ENCODE measurements around the gene TBX10. TPM values are rescaled to one million over a fixed set of nuclear protein-coding genes. Genes with fewer than 3 reads are reported as not detected.
A peak's percentile ranks its signal among the peaks of the same experiment; 100 is the strongest.

Gene TBX10
- total and polyA plus RNA-seq, 2 experiments from 2014 or later = not detected

DNA sequence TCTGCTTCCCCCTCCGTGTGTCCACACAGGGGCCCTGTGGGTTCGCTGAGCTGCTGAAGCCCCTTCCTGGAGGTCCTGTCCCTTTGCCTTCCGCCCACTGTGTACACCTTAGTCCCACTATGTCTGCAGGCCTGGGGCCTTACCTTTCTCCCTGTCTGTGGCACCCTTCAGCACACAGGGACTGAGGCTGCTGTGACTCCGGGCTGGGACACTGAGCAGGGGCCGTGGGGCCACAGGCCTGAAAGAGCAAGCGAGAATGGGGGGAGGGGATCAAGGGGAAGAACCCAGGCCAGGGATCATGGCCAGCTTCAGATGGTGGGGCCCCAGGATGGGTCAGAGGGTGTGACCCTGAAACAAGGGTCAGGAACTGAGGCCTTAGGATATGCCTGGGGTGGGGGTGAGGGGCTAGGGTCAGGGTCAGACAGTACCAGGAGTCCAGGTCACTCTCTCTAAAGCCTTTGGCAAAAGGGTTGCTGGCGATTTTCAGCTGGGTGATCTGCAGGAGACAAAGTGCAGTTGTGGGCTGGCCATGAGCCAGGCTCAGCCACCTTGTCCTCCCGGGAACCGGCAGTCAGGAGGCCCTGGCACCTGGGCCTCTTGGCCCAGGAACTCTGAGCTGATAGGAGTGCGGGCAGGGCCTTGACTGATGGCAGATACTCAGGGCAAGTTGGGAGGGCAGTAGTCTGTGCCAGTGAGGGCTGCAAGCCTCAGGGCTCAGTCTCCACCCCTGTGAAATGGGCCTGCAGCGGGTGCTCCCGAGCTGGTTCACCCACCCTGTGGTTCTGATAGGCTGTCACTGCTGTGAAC lies 7.2 kb downstream of the TBX10 start:
- in situ Hi-C loops (cut with MboI) = no loop called here
- no peak for DNase-seq
- no peaks in the 10 kb centered on the region for H3K36me3 ChIP-seq (ENCODE audit: low read depth)
- H3K4me2 ChIP-seq (ENCODE audit: unreplicated experiment) = no peak overlapping the region
- H3K79me2 ChIP-seq (ENCODE audit: insufficient read depth) = no peaks in the 10 kb centered on the region
- H3K9me2 ChIP-seq (ENCODE audit: insufficient read depth) = no peaks in the 10 kb centered on the region
- TF ChIP-seq EZH2 (IDR thresholded peaks at IDR 0.05; ENCODE audit: insufficient read depth, poor library complexity, severe bottlenecking) = no peak
- H3K27ac ChIP-seq = no peak overlapping the region
- H3K4me3 ChIP-seq = no peak overlapping the region
- no peaks in the 10 kb centered on the region for H4K20me1 ChIP-seq (ENCODE audit: insufficient read depth)
- no peaks in the 10 kb centered on the region for H3F3A ChIP-seq (ENCODE audit: insufficient read depth)
- H3K4me1 ChIP-seq (ENCODE audit: insufficient read depth) = no peaks in the 10 kb centered on the region
- no peaks in the 10 kb centered on the region for H3K9me3 ChIP-seq (ENCODE audit: low read depth)
- H3K9ac ChIP-seq = no peak overlapping the region
- 79 to 81% methylated on average over 12 of the region's 12 CpGs for WGBS, 2 experiments (ENCODE audit: low coverage in 1 of 2, low lambda C conversion rate in 2 of 2, missing lambda C conversion rate in 2 of 2)
- no peak overlapping the region for H2AFZ ChIP-seq
- H3K27me3 ChIP-seq (replicated peaks; ENCODE audit: insufficient read depth) = no peaks in the 10 kb centered on the region

DNA sequence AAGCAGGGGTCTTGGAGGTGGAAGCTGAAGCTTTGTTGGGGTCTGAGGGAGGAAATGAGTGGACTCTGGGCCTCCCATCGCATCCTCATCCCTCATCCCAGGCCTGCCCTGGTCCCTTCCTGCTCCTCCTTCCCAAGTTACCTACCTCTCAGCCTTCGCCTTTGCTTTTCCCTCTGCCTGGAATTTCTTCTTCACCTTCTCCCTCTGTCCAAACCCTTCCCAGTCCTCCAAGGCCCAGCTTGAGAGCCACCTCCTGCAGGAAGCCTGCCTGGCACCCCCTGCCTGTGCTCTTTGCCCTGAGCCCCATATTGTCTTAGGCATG lies 7.7 kb downstream of the TBX10 start:
- H3K4me3 ChIP-seq = no peak overlapping the region
- H3K79me2 ChIP-seq (ENCODE audit: insufficient read depth) = no peaks in the 10 kb centered on the region
- no peak overlapping the region for H2AFZ ChIP-seq
- H3K9me3 ChIP-seq (ENCODE audit: low read depth) = no peaks in the 10 kb centered on the region
- H3K4me2 ChIP-seq (ENCODE audit: unreplicated experiment) = no peak overlapping the region
- H3K36me3 ChIP-seq (ENCODE audit: low read depth) = no peaks in the 10 kb centered on the region
- H3K27me3 ChIP-seq (replicated peaks; ENCODE audit: insufficient read depth) = no peaks in the 10 kb centered on the region
- H4K20me1 ChIP-seq (ENCODE audit: insufficient read depth) = no peaks in the 10 kb centered on the region
- no peaks in the 10 kb centered on the region for H3K9me2 ChIP-seq (ENCODE audit: insufficient read depth)
- H3K4me1 ChIP-seq (ENCODE audit: insufficient read depth) = no peaks in the 10 kb centered on the region
- H3K9ac ChIP-seq = no peak overlapping the region
- no peak overlapping the region for H3K27ac ChIP-seq
- no peaks in the 10 kb centered on the region for H3F3A ChIP-seq (ENCODE audit: insufficient read depth)
- 89 to 100% methylated on average over 2 of the region's 2 CpGs for WGBS, 2 experiments (ENCODE audit: low coverage in 1 of 2, low lambda C conversion rate in 2 of 2, missing lambda C conversion rate in 2 of 2)
- in situ Hi-C loops (cut with MboI) = no loop called here
- TF ChIP-seq EZH2 (IDR thresholded peaks at IDR 0.05; ENCODE audit: insufficient read depth, poor library complexity, severe bottlenecking) = no peak
- no peak for TF ChIP-seq EZH2phosphoT487 (IDR thresholded peaks at IDR 0.05; ENCODE audit: insufficient read depth, low read depth)
- no peak for DNase-seq

- Histone ChIP-seq H3K27ac (no peak overlapping the region), H3K4me3 (no peak overlapping the region), H3K4me1 (ENCODE audit: insufficient read depth) (no peaks in the 10 kb centered on the region), H3K27me3 (replicated peaks; ENCODE audit: insufficient read depth) (no peaks in the 10 kb centered on the region), H3K9me3 (ENCODE audit: low read depth) (no peaks in the 10 kb centered on the region), H3F3A (ENCODE audit: insufficient read depth) (no peaks in the 10 kb centered on the region), H3K4me2 (ENCODE audit: unreplicated experiment) (no peak overlapping the region), H2AFZ (no peak overlapping the region), H4K20me1 (ENCODE audit: insufficient read depth) (no peaks in the 10 kb centered on the region), H3K9me2 (ENCODE audit: insufficient read depth) (no peaks in the 10 kb centered on the region), H3K79me2 (ENCODE audit: insufficient read depth) (no peaks in the 10 kb centered on the region), H3K9ac (no peak overlapping the region; the same call in 1 of the 2 replicates), H3K36me3 (ENCODE audit: low read depth) (no peaks in the 10 kb centered on the region)
- in situ Hi-C loops (cut with MboI) = no loop called here
- TF ChIP-seq EZH2 (IDR thresholded peaks at IDR 0.05; ENCODE audit: insufficient read depth, poor library complexity, severe bottlenecking) = no peak
- no peak for TF ChIP-seq EZH2phosphoT487 (IDR thresholded peaks at IDR 0.05; ENCODE audit: insufficient read depth, low read depth)
- 70 to 72% methylated on average over 7 of the region's 7 CpGs for WGBS, 2 experiments (ENCODE audit: low coverage in 1 of 2, low lambda C conversion rate in 2 of 2, missing lambda C conversion rate in 2 of 2)
- no peak for DNase-seq
Measured at GRCh38 chr11:67631411-67631810, 8.2 kb downstream of the TBX10 start.

GRCh38 chr11:67630943-67631331 lies 8.6 kb downstream of the TBX10 start:
- DNase-seq = no peak
- H3K27ac ChIP-seq = peak overlapping the region; percentile 33; the same call in 1 of the 2 replicates
- no peaks in the 10 kb centered on the region for H3K79me2 ChIP-seq (ENCODE audit: insufficient read depth)
- WGBS, 2 experiments (ENCODE audit: low coverage in 1 of 2, low lambda C conversion rate in 2 of 2, missing lambda C conversion rate in 2 of 2) = 35 to 38% methylated on average over 16 of the region's 16 CpGs
- no peaks in the 10 kb centered on the region for H3K36me3 ChIP-seq (ENCODE audit: low read depth)
- no peak for TF ChIP-seq EZH2phosphoT487 (IDR thresholded peaks at IDR 0.05; ENCODE audit: insufficient read depth, low read depth)
- TF ChIP-seq EZH2 (IDR thresholded peaks at IDR 0.05; ENCODE audit: insufficient read depth, poor library complexity, severe bottlenecking) = no peak
- no peaks in the 10 kb centered on the region for H3F3A ChIP-seq (ENCODE audit: insufficient read depth)
- no peaks in the 10 kb centered on the region for H3K9me2 ChIP-seq (ENCODE audit: insufficient read depth)
- peak overlapping the region; percentile 88 for H3K4me2 ChIP-seq (ENCODE audit: unreplicated experiment)
- H3K9ac ChIP-seq = peak overlapping the region; percentile 77
- no peaks in the 10 kb centered on the region for H3K4me1 ChIP-seq (ENCODE audit: insufficient read depth)
- no peaks in the 10 kb centered on the region for H3K27me3 ChIP-seq (replicated peaks; ENCODE audit: insufficient read depth)
- H2AFZ ChIP-seq = peak overlapping the region; percentile 91
- in situ Hi-C loops (cut with MboI) = no loop called here
- no peaks in the 10 kb centered on the region for H4K20me1 ChIP-seq (ENCODE audit: insufficient read depth)
- peak overlapping the region; percentile 79 for H3K4me3 ChIP-seq
- H3K9me3 ChIP-seq (ENCODE audit: low read depth) = no peaks in the 10 kb centered on the region
